Mesothelial cell of epicardium (in vitro differentiated cells): ENCODE results near the gene GLIS2. TPM values are rescaled to one million over a fixed set of nuclear protein-coding genes. Genes with fewer than 3 reads are reported as not detected.

Experiments
- DNase-seq, 2 experiments: peaks; one replicate each; pipeline ENCODE4 v3.0.0; 2021; ENCODE audit warnings: low spot score in 2 of 2; ENCODE audit not compliant: unreplicated experiment in 2 of 2
- H3K27ac Mint-ChIP-seq: 2 replicates; pipeline ENCODE4 v1.8.0; 2021; ENCODE audit warnings: mixed read lengths
- H3K27me3 Mint-ChIP-seq: 2 replicates; pipeline ENCODE4 v1.8.0; 2021; ENCODE audit warnings: low read depth, mixed read lengths
- H3K36me3 Mint-ChIP-seq: 2 replicates; pipeline ENCODE4 v1.8.0; 2021; ENCODE audit warnings: mixed read lengths
- H3K4me1 Mint-ChIP-seq: 2 replicates; pipeline ENCODE4 v1.8.0; 2021; ENCODE audit warnings: mixed read lengths
- H3K4me3 Mint-ChIP-seq: 2 replicates; pipeline ENCODE4 v1.8.0; 2021; ENCODE audit warnings: mild to moderate bottlenecking, moderate library complexity, mixed read lengths
- H3K9me3 Mint-ChIP-seq: 2 replicates; pipeline ENCODE4 v1.8.0; 2021; ENCODE audit warnings: mixed read lengths
- total RNA-seq: library from RNA; stranded (reverse); gene quantifications from 3 replicates; pipeline ENCODE4 v1.2.1, GENCODE V29; 2021
- TF ChIP-seq, protein P1 (sequence below): fragments of 200-600 bp; sonication (generic); IDR thresholded peaks from one replicate; pipeline ENCODE4 v1.5.0; 2021; ENCODE audit warnings: antibody characterized with exemption; ENCODE audit not compliant: unreplicated experiment

Gene GLIS2
- total RNA-seq, 1 donor from 2014 or later, result 79.6 TPM

DNA sequence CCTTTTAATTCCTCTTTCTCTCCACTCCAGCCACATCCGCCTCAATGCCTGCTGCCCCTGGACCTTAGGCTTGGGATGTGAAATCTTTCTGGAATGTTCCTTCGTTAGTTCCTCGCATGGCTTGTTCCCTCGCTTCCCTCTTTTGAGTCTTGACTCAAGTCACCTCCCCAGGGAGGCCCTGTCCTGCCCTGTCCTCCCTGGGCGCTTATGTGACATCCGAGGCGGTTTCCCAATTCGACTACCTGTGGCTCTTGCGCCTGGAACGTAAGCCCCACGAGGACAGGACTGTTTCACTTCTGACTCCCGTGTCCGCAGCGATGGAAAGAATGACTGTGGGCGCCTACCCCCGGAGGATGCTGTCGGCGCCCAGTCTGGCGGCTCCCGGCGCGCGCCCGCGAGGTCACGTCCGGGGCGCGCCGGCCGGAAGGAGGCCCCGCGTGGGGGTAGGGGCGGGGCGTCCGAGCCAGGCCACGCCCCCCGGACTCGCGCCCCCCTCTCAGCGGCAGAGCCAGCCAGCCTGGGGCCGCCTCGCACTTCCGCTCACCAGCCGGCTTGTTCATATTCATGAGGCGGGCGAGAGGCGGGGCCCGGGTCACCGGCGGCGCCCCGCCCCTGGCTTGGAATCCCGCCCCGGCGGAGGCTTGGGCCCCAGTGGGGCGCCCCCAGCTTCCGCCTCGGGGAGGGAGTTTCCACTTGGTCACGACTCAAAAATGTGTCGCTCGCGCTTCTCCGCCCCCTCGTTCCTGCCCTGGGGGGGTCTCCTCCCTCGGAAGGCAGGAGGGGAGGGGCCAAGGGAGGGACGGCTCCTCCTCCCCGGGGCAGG, 8.4 kb upstream of the GLIS2 start:
- Mint-ChIP-seq H3K9me3 (no peaks in the 10 kb centered on the region), H3K27ac (peak overlapping the region; percentile 99), H3K4me3 (peak overlapping the region; percentile 83), H3K36me3 (no peaks in the 10 kb centered on the region), H3K27me3 (no peaks in the 10 kb centered on the region), H3K4me1 (peaks cover 35% of the 10 kb centered on the region)
- TF ChIP-seq, protein P1, sequence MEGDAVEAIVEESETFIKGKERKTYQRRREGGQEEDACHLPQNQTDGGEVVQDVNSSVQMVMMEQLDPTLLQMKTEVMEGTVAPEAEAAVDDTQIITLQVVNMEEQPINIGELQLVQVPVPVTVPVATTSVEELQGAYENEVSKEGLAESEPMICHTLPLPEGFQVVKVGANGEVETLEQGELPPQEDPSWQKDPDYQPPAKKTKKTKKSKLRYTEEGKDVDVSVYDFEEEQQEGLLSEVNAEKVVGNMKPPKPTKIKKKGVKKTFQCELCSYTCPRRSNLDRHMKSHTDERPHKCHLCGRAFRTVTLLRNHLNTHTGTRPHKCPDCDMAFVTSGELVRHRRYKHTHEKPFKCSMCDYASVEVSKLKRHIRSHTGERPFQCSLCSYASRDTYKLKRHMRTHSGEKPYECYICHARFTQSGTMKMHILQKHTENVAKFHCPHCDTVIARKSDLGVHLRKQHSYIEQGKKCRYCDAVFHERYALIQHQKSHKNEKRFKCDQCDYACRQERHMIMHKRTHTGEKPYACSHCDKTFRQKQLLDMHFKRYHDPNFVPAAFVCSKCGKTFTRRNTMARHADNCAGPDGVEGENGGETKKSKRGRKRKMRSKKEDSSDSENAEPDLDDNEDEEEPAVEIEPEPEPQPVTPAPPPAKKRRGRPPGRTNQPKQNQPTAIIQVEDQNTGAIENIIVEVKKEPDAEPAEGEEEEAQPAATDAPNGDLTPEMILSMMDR, result no peak
- peak; percentile 96 to 97 for DNase-seq

DNA sequence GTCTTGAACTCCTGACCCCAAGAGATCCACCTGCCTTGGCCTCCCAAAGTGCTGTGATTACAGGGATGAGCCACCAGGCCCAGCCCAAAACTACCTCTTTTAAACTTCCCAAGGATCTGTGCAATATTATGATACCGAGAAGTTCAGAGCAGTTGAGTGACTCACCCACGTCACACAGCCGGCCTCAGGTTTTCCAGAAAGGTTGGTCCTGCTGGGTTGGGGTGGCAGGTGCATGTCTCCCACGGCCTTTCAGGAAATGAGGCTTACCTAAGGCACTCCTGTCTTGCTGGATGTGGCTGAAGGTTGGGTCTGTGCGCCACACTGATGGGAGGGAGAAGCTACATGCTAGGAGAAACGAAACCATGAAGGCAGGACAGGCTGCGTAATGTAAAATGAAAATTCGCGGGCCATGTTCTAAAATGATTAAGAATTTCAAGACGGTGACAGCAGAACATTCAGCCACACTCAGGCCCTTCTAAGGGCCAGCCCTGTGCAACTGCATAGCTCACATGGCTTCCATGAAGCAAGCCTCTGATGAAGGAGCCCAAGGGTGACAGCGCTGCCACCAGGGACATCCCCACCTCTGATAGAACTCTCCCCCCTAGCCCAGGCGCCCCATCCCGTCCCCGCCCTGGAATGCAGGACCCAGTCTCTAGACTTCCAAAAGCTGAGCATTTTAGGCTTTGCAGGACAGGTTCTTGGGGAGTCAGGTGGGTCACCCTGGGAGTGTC, 6.6 kb upstream of the GLIS2 start:
- Mint-ChIP-seq H3K27me3 (no peaks in the 10 kb centered on the region), H3K27ac (peak overlapping the region; percentile 72), H3K36me3 (no peaks in the 10 kb centered on the region), H3K4me3 (peak overlapping the region; percentile 10), H3K9me3 (no peaks in the 10 kb centered on the region), H3K4me1 (peaks cover 31% of the 10 kb centered on the region)
- TF ChIP-seq, protein P1, result no peak
- DNase-seq, result no peak

DNA sequence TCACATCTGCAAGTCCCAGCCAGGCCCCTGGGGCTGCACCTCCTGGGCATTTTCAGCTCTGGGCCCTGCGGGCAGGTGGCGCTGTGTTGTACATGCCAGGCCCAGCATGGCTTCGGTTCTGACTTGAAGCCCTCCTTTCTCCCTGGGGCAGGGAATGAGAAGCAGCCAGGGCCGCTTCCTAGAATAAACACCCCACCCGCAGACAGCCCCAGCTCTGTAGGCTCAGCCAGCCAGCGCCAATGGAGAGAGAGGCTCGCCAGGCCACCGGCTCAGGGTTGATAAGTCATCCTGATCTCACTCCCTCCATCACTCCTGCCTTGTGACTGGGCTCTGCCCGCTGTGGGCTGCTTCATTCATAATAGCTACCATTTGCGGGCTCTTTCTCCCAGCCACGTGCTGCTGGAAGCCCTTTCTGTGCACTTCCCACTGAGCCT, 6.0 kb upstream of the GLIS2 start:
- Mint-ChIP-seq H3K9me3 (no peaks in the 10 kb centered on the region), H3K27me3 (no peaks in the 10 kb centered on the region), H3K4me3 (no peak overlapping the region), H3K36me3 (no peaks in the 10 kb centered on the region), H3K4me1 (peaks cover 30% of the 10 kb centered on the region), H3K27ac (peak overlapping the region; percentile 81)
- TF ChIP-seq, protein P1, result no peak
- DNase-seq, result no peak

DNA sequence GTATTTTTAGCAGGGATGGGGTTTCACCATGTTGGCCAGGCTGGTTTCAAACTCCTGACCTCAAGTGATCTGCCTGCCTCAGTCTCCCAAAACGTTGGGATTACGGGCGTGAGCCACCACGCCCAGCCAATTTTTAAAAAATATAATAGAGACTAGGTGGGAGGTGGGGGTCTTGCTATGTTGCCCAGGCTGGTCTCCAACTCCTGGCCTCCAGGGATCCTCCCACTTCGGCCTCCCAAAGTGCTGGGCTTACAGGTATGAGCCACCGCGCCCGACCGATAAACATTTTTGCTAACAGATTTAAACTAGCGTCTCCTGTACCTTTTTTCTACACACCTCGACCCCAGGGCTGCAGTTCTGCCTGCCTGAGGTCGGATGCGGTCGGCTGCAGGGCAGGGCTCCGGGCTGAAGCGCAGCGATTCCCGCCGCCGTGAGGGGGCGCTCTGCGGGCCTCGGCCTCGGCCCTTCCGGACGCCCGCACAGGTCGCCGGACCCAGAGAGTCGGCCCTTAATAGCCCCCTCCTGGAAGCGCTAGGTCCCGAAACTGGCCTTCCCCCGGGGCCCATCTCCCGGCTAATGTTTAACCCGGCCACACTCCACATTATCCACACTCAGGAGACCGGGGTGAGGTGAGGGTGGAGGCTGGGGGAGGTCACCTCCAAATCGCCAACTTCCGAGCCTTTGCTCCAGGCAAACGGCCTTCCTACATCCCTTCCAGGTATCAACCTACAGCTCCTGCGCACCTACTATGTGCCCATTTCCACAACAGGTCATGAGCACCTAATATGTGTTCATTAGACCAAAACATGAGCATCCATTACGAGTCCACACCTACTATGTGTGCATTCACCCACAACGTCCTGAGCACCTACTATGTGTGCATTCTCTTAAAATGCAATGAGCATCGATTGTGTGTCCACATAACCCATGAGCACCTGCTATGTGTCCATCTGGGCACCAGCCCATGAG, 2.0 kb upstream of the GLIS2 start:
- TF ChIP-seq, protein P1, result peak; percentile 47
- Mint-ChIP-seq H3K27me3 (no peaks in the 10 kb centered on the region), H3K9me3 (no peaks in the 10 kb centered on the region), H3K4me3 (peak overlapping the region; percentile 77), H3K36me3 (no peaks in the 10 kb centered on the region), H3K27ac (peak overlapping the region; percentile 98), H3K4me1 (peaks cover 32% of the 10 kb centered on the region)
- DNase-seq, result no peak

DNA sequence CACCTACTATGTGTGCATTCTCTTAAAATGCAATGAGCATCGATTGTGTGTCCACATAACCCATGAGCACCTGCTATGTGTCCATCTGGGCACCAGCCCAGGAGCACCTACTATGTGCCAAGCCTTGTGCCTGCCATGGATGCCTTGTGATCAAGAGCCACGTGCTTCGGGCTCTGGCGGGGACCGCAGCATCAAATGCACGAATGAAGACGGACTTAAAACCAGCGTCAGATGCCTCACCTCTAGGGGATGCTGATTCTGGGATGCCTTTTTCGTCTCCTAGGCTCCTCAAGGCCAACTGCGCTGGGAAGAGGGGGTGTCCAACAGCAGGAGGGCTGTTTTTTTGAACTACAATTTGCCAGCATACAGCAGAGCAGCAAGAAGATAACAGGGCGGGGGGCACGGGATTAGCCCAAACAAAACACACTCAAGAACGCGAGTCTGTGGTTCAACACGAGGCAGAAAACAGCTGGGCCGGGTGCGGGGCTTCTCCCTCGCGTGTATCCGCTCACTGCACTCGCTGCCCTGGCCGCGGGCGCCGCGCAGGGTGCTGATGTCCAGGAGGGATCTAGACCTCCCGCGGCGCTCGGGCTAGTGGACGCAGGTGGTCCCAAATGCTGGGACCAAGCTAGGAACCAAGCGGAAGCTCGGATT, 1.2 kb upstream of the GLIS2 start:
- Mint-ChIP-seq H3K9me3 (no peaks in the 10 kb centered on the region), H3K27me3 (no peaks in the 10 kb centered on the region), H3K36me3 (no peaks in the 10 kb centered on the region), H3K4me1 (peaks cover 35% of the 10 kb centered on the region), H3K27ac (peak overlapping the region; percentile 98), H3K4me3 (peak overlapping the region; percentile 77)
- no peak for DNase-seq
- TF ChIP-seq, protein P1, result no peak
